Activated CD4-positive, alpha-beta T cell treated with anti-CD3 and anti-CD28 coated beads, Interleukin-2, amount 10 ng/mL, durations not matched to agents 24 days and 14 days (primary cell): ENCODE data around the gene SPATA20. TPM values are rescaled to one million over a fixed set of nuclear protein-coding genes. Genes with fewer than 3 reads are reported as not detected.

ENCODE experiments used
- DNase-seq: peaks from one replicate; pipeline ENCODE4 v3.0.0; 2022
- H3K27ac Mint-ChIP-seq: one replicate; pipeline ENCODE4 v1.8.0; 2022; ENCODE audit warnings: mild to moderate bottlenecking, mixed read lengths
- H3K27me3 Mint-ChIP-seq: one replicate; pipeline ENCODE4 v1.8.0; 2022; ENCODE audit warnings: mixed read lengths
- H3K36me3 Mint-ChIP-seq: one replicate; pipeline ENCODE4 v1.8.0; 2022; ENCODE audit warnings: low read depth, mild to moderate bottlenecking, mixed read lengths
- H3K4me1 Mint-ChIP-seq: one replicate; pipeline ENCODE4 v1.8.0; 2021; ENCODE audit warnings: mixed read lengths
- H3K4me3 Mint-ChIP-seq: one replicate; pipeline ENCODE4 v1.8.0; 2022; ENCODE audit warnings: mild to moderate bottlenecking, moderate library complexity, mixed read lengths
- H3K9me3 Mint-ChIP-seq: one replicate; pipeline ENCODE4 v1.8.0; 2021; ENCODE audit warnings: mixed read lengths
- intact Hi-C: fragments of 100-400 bp; cut with micrococcal nuclease; formaldehyde crosslinking; loops from one replicate; pipeline ENCODE4 v1.15.1; 2023
- total RNA-seq: library from RNA; stranded (reverse); gene quantifications from 2 replicates; pipeline ENCODE4 v1.2.3, GENCODE V29; 2022

SPATA20 gene
- total RNA-seq, 1 donor from 2014 or later, result 21.6 TPM

DNA sequence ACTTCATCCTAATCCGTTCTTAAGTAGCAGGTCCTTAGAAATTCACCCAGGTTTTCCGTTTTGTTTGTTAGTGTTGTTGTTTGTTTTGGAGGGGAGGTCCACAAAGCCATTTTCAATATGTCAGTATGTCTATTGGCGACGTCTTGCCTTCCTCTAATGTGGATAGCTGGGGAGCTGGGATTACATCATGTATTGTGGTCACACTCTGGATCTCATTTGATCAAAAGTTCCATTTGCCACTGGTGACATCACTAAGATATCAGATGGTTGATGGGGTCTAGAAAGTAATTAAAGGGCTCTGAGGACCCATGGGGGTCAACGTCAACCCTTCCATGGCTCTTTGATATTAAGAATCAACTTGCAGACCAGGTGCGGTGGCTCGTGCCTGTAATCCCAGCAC, 17.1 kb upstream of the SPATA20 start:
- peaks cover 8% of the 10 kb centered on the region for H3K4me1 Mint-ChIP-seq
- no peaks in the 10 kb centered on the region for H3K9me3 Mint-ChIP-seq
- peaks cover 36% of the 10 kb centered on the region for H3K27me3 Mint-ChIP-seq
- DNase-seq, result no peak
- intact Hi-C loops, result no loop called here
- no peak overlapping the region for H3K4me3 Mint-ChIP-seq
- H3K27ac Mint-ChIP-seq, result no peak overlapping the region
- H3K36me3 Mint-ChIP-seq, result no peaks in the 10 kb centered on the region

DNA sequence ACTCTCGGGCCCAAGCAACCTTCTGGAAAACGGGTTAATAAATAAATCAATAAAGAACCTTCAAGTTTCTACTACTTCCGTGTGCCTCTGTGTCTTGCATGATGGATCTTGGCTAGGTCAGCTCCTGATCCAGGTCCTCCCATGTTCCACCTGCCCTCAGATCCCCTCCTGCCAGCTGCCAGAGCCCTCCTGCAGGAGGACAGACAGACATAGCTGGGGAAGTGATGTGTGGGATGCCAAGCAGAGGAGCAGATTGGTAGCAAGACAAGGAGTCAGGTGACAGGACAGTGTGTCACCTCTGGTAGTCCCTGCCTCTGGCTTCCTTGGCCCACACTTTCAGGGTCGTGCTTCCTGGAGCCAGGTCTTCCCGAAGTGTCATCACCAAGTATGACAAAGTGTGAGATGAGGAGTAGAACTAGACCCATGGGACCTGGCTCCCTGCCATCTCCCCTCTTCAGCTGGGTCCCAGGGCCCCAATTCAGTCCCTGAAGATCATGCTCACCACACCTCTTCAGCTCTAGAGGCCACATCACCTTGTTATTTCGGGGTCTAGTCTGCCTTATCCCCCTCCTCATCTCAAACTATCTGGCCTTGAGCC, 15.4 kb upstream of the SPATA20 start:
- Mint-ChIP-seq H3K27ac (no peak overlapping the region), H3K36me3 (no peaks in the 10 kb centered on the region), H3K9me3 (no peaks in the 10 kb centered on the region), H3K4me1 (peaks cover 8% of the 10 kb centered on the region), H3K27me3 (peaks cover 39% of the 10 kb centered on the region), H3K4me3 (no peak overlapping the region)
- DNase-seq, result no peak
- intact Hi-C loops, result no loop called here

DNA sequence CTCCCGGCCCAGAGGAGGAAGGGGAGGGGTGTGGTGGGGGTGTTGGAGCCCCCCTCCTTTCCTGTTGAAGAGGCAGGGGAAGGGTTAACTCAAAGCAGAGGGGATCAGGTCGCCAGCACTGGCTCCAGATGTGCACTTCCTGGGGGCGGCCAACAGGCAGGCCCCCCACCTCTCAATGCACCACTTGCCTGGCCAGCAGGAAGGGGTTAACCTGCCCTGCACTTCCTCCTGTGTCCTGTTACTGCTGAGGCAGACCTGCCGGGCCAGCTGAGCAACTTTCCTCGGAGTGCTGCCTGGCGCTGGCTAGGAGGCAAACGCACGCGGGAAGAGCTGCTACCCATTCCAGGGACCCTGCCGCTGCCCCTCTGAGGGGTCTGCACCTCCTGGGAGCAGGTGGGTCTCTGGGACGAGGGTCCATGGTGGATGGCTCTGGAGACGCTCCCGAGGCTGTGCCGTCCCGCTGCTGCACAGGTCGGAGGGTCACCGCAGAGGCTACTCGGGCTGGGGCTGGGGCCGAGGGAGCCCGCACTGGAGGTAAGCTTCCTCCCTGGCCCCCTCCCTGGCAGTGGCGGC, 14.4 kb upstream of the SPATA20 start, which contains the start of gene EPN3:
Gene EPN3 (plus strand): TSS at position 284 of the 573 bp plus-strand sequence. CDS start 3,822 bp downstream, outside the sequence.
- H3K27ac Mint-ChIP-seq, result no peak within 1 kb of the TSS
- no peak within 1 kb of the TSS for H3K4me3 Mint-ChIP-seq
- no peaks in the 10 kb centered on the region for H3K36me3 Mint-ChIP-seq
- H3K4me1 Mint-ChIP-seq, result peaks cover 8% of the 10 kb centered on the region
- intact Hi-C loops, result no loop called here
- H3K9me3 Mint-ChIP-seq, result no peaks in the 10 kb centered on the region
- H3K27me3 Mint-ChIP-seq, result peaks cover 39% of the 10 kb centered on the region
- no peak for DNase-seq

DNA sequence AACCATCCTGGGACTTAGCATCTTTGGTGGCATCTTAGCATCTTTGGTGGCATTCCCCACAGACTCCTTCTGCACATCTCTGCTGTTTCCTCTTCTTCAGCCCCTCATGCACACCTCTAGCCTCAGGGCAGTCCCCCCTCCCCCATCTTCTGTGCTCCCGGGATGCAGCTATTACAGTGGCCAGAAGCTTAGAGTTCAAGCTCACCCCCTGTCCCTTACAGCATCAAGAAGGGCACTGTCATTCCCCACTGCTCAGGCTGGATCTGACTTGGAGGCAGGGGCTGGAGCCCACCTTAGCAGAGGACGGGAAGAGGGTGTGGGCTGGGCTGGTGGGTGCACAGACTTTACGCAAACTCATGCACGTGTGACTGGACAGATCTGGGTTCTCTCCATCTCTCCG, 13.8 kb upstream of the SPATA20 start:
- Mint-ChIP-seq H3K27ac (no peak overlapping the region), H3K36me3 (no peaks in the 10 kb centered on the region), H3K4me3 (no peak overlapping the region), H3K4me1 (peaks cover 8% of the 10 kb centered on the region), H3K9me3 (no peaks in the 10 kb centered on the region), H3K27me3 (peaks cover 39% of the 10 kb centered on the region)
- intact Hi-C loops, result no loop called here
- no peak for DNase-seq

DNA sequence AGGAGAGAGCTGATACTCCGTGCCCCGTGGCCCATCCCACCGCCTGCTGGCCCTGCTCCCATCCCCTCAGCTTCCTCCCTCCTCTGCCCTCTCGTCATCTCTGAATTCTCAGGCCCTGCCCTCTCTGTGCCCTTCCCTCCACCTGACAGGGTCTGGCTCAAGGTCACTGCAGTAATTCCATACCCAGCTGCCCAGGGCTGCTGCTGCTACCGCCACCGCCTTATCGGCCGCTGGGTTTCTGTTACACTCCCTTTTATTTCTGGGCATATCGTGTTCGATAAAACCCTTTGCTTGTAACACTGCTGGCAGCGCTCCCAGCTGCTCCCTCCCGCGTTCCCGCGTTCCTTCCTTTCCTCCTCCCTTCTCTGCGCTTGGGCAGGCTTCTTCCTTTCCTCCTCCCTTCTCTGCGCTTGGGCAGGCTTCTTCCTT, 13.2 kb upstream of the SPATA20 start:
- Mint-ChIP-seq H3K27ac (no peak overlapping the region), H3K4me1 (peaks cover 8% of the 10 kb centered on the region), H3K36me3 (no peaks in the 10 kb centered on the region), H3K4me3 (no peak overlapping the region), H3K27me3 (peaks cover 39% of the 10 kb centered on the region), H3K9me3 (no peaks in the 10 kb centered on the region)
- no peak for DNase-seq
- intact Hi-C loops, result no loop called here

DNA sequence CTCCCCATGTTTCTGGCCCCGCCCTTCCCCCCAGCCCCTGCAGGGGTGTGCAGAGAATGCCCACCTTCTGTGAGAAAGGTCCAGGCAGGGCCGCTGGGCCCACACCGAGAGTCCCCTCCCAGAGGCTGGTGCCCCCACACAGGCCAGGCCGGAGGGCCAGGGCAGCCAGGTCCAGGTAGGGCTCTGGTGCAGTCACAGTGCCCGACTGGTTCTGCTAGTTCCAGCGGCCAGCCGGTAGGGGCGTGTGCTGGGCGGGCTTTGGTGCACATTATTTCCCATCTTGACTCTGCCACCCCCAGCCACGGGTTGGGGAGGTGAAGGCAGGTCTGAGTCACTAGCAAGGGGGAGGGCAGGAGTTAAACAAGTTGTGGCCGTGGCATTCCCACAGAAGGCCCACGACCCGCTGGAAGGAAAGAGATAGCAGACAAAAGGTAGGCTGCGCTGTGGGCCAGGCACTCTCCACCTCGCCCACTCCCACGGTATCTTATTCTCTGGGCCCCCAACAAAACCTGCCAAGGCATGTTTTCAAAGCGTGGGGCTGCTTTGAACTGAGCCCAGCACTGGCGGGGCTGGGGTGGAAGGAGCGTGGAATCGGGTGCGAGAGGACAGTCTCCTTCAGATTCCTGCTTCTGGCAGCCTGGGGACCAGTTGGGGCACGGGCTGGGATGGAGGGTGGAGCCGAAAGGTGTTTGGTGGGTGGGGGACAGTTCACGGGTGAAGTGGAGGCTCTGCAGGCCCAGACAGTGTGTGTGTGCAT, 12.6 kb upstream of the SPATA20 start:
- peaks cover 39% of the 10 kb centered on the region for H3K27me3 Mint-ChIP-seq

DNA sequence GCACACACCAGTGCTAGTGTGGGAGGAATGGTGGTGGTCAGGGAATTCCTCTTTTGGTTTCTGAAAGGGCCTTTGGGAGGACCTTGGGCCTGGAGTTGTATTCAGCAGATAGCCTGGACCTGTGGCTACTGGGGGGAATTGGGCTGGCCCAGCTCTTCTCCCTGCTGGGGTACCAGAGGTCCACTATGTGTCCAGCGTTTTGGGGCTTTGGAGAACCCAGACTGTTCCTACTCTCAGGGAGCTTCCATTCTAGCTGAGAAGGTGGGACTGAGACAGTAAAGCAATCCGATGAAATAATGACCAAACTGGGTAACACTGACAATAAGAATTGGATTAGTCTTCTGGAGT, 12.0 kb upstream of the SPATA20 start:
- H3K9me3 Mint-ChIP-seq, result no peaks in the 10 kb centered on the region
- H3K27ac Mint-ChIP-seq, result no peak overlapping the region
- H3K4me3 Mint-ChIP-seq, result no peak overlapping the region
- peaks cover 39% of the 10 kb centered on the region for H3K27me3 Mint-ChIP-seq
- intact Hi-C loops, result no loop called here
- DNase-seq, result no peak
- peaks cover 8% of the 10 kb centered on the region for H3K4me1 Mint-ChIP-seq
- H3K36me3 Mint-ChIP-seq, result no peaks in the 10 kb centered on the region

More for the DNA sequence above, 12.6 kb upstream of the SPATA20 start:
- H3K36me3 Mint-ChIP-seq, result no peaks in the 10 kb centered on the region
- H3K27ac Mint-ChIP-seq, result no peak overlapping the region
- intact Hi-C loops, result no loop called here
- H3K4me3 Mint-ChIP-seq, result no peak overlapping the region
- no peak for DNase-seq
- H3K9me3 Mint-ChIP-seq, result no peaks in the 10 kb centered on the region
- H3K4me1 Mint-ChIP-seq, result peaks cover 8% of the 10 kb centered on the region

DNA sequence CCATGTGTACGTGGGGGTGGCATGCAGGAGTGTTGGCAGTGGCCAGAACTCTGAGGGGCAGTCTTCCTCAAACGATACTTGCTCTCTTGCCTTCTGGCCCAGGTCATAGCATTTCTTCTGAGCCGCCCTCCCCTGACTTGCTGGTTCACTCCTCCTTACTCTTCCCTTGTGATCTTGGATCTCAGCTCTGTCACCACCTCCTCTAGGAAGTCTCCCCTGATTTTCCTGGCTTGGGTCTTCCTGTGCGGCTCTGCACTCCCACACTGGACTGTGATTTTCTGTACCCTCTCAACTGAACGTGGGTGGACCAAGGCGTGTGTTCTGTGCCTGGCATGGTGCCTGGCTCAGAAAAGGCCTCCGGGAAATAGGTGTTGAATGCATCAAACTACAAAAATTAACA, 11.6 kb upstream of the SPATA20 start:
- no peaks in the 10 kb centered on the region for H3K9me3 Mint-ChIP-seq
- peaks cover 39% of the 10 kb centered on the region for H3K27me3 Mint-ChIP-seq
- H3K27ac Mint-ChIP-seq, result no peak overlapping the region
- intact Hi-C loops, result no loop called here
- DNase-seq, result no peak
- H3K4me1 Mint-ChIP-seq, result peaks cover 8% of the 10 kb centered on the region
- no peaks in the 10 kb centered on the region for H3K36me3 Mint-ChIP-seq
- H3K4me3 Mint-ChIP-seq, result no peak overlapping the region

DNA sequence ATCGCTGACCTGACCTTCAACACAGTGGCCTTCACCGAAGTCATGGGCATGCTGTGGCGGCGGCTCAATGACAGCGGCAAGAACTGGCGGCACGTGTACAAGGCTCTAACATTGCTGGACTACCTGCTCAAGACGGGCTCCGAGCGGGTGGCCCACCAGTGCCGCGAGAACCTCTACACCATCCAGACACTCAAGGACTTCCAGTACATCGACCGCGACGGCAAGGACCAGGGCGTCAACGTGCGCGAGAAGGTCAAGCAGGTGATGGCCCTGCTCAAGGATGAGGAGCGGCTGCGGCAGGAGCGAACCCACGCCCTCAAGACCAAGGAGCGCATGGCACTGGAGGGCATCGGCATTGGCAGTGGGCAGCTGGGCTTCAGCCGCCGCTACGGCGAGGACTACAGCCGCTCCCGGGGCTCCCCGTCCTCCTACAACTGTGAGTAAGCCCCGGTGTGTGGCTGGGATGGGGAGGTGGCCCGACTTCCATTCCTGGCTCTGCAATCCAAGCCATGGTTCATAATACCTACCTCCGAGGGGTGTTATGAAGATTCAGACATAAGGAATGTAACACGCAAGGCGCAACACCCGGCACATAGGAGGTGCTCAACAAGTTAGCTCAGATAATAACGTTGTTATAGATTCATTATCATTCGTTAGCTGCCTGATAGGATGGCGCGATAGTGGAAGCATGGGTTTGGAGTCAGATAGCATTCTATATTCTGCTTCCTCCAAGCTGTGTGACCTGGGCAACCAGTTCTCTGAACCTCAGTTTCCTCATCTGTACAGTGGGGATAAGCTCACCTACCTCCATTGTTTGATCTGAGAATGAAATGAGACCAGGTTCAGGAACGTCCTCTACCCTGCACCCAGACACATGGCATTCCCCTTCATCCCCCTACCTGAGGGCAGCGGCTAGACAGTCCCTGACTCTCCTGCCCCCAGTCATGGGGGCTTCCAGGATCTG, 10.0 kb upstream of the SPATA20 start:
- Mint-ChIP-seq H3K27ac (no peak overlapping the region), H3K9me3 (no peaks in the 10 kb centered on the region), H3K27me3 (peaks cover 28% of the 10 kb centered on the region), H3K36me3 (no peaks in the 10 kb centered on the region), H3K4me3 (no peak overlapping the region), H3K4me1 (peaks cover 11% of the 10 kb centered on the region)
- intact Hi-C loops, result no loop called here
- no peak for DNase-seq

DNA sequence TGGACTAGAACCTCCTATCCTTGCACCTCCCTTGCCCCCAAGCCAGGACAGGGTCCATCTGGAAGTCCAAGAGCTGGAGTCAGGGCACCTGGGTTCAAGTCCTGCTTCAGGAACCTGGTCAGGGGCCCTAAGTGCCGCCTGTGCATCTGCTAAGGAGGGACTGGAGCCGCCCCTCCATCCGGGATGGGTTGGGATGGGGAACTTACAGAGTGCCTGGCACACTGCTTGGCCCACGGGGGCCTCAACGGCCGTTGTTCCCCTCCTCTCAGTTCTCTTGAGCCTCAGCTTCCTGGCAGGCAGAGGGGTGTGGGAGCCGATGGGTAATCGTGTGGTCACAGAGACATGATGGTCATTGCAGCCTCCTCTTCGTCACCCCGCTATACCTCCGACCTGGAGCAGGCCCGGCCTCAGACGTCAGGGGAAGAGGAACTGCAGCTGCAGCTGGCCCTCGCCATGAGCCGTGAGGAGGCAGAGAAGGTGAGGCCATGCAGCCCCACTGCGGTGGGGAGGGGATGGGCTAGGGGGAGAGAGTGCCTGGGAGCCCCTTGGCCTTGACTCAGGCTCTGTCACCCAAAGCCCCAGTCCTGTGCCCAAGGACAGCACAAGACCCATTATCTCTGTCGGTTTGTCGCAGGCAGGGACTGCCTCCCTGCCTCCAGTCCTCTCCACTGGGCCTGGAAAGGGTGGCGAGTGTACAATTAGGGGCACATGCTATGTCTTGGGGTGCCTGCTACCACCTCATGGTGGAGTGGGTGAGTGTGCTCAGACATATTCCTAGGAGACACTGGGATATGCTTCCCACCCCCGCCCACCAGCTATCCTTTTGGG, 9.0 kb upstream of the SPATA20 start:
- DNase-seq, result no peak
- no peak overlapping the region for H3K4me3 Mint-ChIP-seq
- H3K27me3 Mint-ChIP-seq, result peaks cover 21% of the 10 kb centered on the region
- intact Hi-C loops, result no loop called here
- H3K27ac Mint-ChIP-seq, result no peak overlapping the region
- no peaks in the 10 kb centered on the region for H3K9me3 Mint-ChIP-seq
- peaks cover 16% of the 10 kb centered on the region for H3K4me1 Mint-ChIP-seq
- no peaks in the 10 kb centered on the region for H3K36me3 Mint-ChIP-seq

DNA sequence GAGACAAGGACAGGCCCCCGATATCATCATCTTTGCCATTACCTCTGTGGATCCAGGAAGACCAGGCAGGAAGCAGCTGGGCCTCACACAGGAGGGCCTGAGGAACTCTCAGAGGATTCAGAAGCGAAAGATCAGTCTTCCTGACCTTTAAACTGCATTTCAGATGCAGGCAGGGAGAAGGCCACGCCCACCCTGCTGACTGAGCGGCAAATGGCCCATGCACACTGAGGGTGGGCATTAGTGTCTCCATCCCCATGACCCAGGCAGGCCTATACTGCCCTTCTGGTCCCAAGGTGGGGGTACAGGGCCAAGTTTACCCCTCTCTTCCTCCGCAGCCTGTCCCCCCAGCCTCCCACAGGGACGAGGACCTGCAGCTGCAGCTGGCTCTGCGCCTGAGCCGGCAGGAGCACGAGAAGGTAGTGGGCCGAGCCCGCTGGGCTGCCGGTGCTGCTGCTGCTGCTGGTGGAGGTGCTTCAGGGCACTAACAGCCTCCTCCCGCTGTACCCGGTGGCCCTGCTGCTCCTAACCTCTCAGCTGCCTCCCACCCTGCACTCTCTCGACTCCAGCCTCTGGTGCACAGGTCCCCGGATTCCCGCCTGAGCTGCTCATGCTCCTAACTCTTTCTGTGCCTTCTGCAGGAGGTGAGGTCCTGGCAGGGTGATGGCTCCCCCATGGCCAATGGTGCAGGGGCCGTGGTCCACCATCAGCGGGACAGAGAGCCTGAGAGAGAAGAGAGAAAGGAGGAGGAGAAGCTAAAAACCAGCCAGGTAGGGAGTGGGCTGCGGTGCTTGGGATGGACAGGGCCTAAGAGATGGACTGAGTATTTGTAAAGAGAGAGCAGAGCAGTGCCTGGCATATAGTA, 8.2 kb upstream of the SPATA20 start:
- intact Hi-C loops, result no loop called here
- DNase-seq, result no peak
- peaks cover 13% of the 10 kb centered on the region for H3K27me3 Mint-ChIP-seq
- H3K27ac Mint-ChIP-seq, result no peak overlapping the region
- H3K4me3 Mint-ChIP-seq, result no peak overlapping the region
- peaks cover 12% of the 10 kb centered on the region for H3K4me1 Mint-ChIP-seq
- no peaks in the 10 kb centered on the region for H3K9me3 Mint-ChIP-seq
- H3K36me3 Mint-ChIP-seq, result no peaks in the 10 kb centered on the region

DNA sequence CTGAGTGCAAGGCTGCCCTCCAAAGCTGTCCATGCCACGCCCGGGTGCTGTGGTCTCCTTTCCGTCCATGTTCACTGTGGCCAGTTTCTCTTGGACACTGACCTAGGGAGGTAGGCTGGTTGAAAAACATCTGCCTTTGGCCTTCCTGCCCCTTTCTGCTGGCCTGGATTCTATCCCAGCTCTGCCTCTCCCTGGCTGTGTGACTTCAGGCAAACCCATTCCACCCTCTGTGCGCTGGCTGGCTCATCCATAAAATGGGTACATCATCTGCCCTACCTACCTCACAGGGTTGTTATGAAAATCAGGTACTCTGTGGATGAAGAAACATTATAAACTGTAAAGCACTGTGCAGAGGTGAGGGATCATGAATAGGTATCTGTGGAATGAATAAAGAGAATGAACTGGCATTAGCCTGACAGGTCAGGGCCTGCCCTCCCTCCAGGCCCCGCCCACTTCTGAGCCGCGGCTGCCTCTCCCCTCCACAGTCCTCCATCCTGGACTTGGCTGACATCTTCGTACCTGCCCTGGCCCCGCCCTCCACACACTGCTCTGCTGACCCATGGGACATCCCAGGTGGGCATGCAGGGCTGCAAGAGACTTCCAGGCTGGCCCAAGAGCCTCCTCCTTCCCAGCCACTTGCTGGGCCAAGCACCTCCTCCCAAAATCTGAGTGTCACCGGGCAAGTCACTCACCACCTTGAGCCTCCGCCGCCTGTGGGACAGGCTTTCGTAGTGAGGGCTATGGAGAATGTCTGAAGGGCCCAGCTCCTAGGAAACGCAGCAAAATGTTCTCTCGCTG, 7.0 kb upstream of the SPATA20 start:
- H3K27me3 Mint-ChIP-seq, result peaks cover 11% of the 10 kb centered on the region
- H3K9me3 Mint-ChIP-seq, result no peaks in the 10 kb centered on the region
- intact Hi-C loops, result loop anchor here (10.0 kb wide), 1 partner anchor 415 kb away; no protein-coding TSS in a partner anchor
- no peak overlapping the region for H3K27ac Mint-ChIP-seq
- DNase-seq, result no peak
- H3K36me3 Mint-ChIP-seq, result no peaks in the 10 kb centered on the region
- peaks cover 13% of the 10 kb centered on the region for H3K4me1 Mint-ChIP-seq
- H3K4me3 Mint-ChIP-seq, result no peak overlapping the region
